ENCODE results near the gene CACNA2D4. TPM values are rescaled to one million over a fixed set of nuclear protein-coding genes. Genes with fewer than 3 reads are reported as not detected.
A peak's percentile ranks its signal among the peaks of the same experiment; 100 is the strongest.

Gene CACNA2D4
- total and polyA plus RNA-seq, 2 donors (not counting 3 experiments of a cell fraction or from before 2014, with no cell fraction given): 0.58 to 0.73 TPM

GRCh38 chr12:1797011-1797901, 121.2 kb downstream of the CACNA2D4 start:
- BruUV-seq (replicated peaks): no TSS peak
- no peak for DNase-seq (ENCODE audit: low read depth, low spot score)
- TF ChIP-seq JUN (IDR thresholded peaks at IDR 0.05; ENCODE audit: borderline replicate concordance, insufficient read depth, insufficient read length, low read depth) (no peak), GATA2 (IDR thresholded peaks at IDR 0.05; ENCODE audit: insufficient read depth, insufficient read length, low read depth, low read length) (no peak), CTCF (IDR thresholded peaks at IDR 0.05; ENCODE audit: extremely low read depth in 1 of 2, insufficient read depth in 1 of 2, low read depth in 1 of 2, low read length in 2 of 2) (no peak), POLR2AphosphoS5 (IDR thresholded peaks at IDR 0.05; ENCODE audit: insufficient read depth, low read depth, low read length) (no peak), POLR2A (IDR thresholded peaks at IDR 0.05; ENCODE audit: low read depth, low read length) (no peak), MAX (IDR thresholded peaks at IDR 0.05; ENCODE audit: insufficient read depth, insufficient read length) (no peak), FOS (IDR thresholded peaks at IDR 0.05; ENCODE audit: borderline replicate concordance, insufficient read depth, low read length) (no peak), EZH2 (IDR thresholded peaks at IDR 0.05; ENCODE audit: borderline replicate concordance, low read depth, low read length, severe bottlenecking) (no peak), MYC (IDR thresholded peaks at IDR 0.05; ENCODE audit: low read depth, low read length) (no peak)
- Histone ChIP-seq H3K9ac (replicated peaks; ENCODE audit: extremely low read depth, insufficient read depth, low read length) (no peak overlapping the region), H3K36me3 (ENCODE audit: control insufficient read depth in 2 of 2, extremely low read depth in 1 of 2, insufficient read depth in 2 of 2, low read length in 2 of 2) (no peaks in the 10 kb centered on the region), H3K9me3 (replicated peaks; ENCODE audit: control insufficient read depth, insufficient read depth, low read length) (no peaks in the 10 kb centered on the region), H3K79me2 (ENCODE audit: control insufficient read depth, insufficient read depth, low read length) (no peaks in the 10 kb centered on the region), H3K27me3 (ENCODE audit: control insufficient read depth in 2 of 2, insufficient read depth in 2 of 2, low read length in 2 of 2) (no peaks in the 10 kb centered on the region), H3K4me3 (replicated peaks in 1 of 3; ENCODE audit: insufficient read depth in 1 of 3, low read depth in 1 of 3, low read length in 3 of 3) (peak overlapping the region in 2 of 3 experiments; percentile 35 to 62), H3K4me1 (ENCODE audit: control insufficient read depth, extremely low read depth, insufficient read depth, low read length) (peaks cover 12% of the 10 kb centered on the region), H3K9me1 (replicated peaks; ENCODE audit: control insufficient read depth, extremely low read depth, insufficient read depth, low read length) (no peaks in the 10 kb centered on the region), H3K4me2 (ENCODE audit: insufficient read depth, low read length) (peak overlapping the region; percentile 86), H2AFZ (ENCODE audit: low read depth, low read length) (peak overlapping the region; percentile 90), H3K27ac (ENCODE audit: insufficient read depth, low read depth, low read length) (no peak overlapping the region), H4K20me1 (replicated peaks; ENCODE audit: control insufficient read depth, extremely low read depth, insufficient read depth, low read length) (no peaks in the 10 kb centered on the region)
- ChIA-PET CTCF (interaction anchor here (1.7 to 8.1 kb wide), 3 partner anchors 142 to 162 kb away, joined by 11 to 226 read pairs (median 87); no protein-coding TSS in a partner anchor), POLR2A (no interaction called here)
- dilution Hi-C loops (cut with MboI; ENCODE audit: extremely low pct_ligation_motif_present, low sequenced_read_pairs) (no loop called here), intact Hi-C loops (cut with micrococcal nuclease) (loop anchor here (2.0 kb wide), 1 partner anchor 238 kb away; no protein-coding TSS in a partner anchor)
- FAIRE-seq: no peak

Data from endothelial cell of umbilical vein (primary cell).